Fibroblast of pulmonary artery (primary cell): ENCODE results near the gene SLC51A.

ENCODE experiments used
- DNase-seq: peaks from one replicate; pipeline ENCODE4 v3.0.0-alpha.2; 2010; ENCODE audit warnings: low read depth
- H3K4me3 ChIP-seq: replicated peaks from 2 replicates; pipeline ENCODE4 v1.5.1; 2011; ENCODE audit warnings: low read depth, mild to moderate bottlenecking, control low read depth, low read length, moderate library complexity
- TF ChIP-seq, protein P1 (sequence below): IDR thresholded peaks from 2 replicates; pipeline ENCODE4 v1.5.1; 2011; ENCODE audit warnings: mild to moderate bottlenecking, control low read depth, low read length, inconsistent platforms; ENCODE audit errors: missing control alignments

SLC51A gene

DNA sequence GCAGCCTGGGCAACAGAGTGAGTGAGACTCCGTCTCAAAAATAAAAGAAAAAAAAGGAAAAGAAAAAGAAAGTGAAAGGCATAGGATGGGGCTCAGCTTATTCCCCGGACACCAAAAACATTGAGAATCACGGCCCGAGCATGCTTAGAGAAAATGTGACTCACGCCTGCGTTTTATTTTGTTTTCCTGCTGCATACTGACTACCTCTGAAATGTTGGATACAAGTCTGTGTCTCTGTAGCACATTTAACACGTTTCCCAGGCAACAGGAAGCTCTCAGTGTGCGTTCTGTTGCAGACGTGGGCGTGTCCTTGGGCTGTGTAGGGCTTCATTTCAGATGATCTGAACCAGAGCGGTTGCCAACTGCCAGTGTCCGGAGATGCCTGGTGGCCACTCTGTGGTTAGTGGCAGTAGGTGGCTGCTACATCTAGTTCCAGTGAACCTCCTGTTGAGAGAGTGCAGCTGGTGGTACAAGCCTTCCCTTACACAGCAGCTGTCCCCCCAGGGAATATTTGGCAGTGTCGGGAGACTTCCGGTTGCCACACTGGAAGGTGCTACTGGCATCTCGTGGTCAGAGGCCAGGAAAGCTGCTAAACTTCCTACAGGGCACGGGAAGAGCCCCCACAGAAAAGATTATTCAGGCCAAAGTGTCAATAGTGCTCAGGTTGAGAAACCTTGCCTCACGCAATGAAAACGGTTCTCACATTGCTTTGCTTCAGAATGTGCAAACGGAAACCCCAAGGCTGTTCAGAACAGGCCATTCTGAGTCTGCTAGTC lies 3.0 kb downstream of the SLC51A start:
- peak; percentile 89 for DNase-seq
- H3K4me3 ChIP-seq: peak overlapping the region; percentile 30
- TF ChIP-seq, protein P1, sequence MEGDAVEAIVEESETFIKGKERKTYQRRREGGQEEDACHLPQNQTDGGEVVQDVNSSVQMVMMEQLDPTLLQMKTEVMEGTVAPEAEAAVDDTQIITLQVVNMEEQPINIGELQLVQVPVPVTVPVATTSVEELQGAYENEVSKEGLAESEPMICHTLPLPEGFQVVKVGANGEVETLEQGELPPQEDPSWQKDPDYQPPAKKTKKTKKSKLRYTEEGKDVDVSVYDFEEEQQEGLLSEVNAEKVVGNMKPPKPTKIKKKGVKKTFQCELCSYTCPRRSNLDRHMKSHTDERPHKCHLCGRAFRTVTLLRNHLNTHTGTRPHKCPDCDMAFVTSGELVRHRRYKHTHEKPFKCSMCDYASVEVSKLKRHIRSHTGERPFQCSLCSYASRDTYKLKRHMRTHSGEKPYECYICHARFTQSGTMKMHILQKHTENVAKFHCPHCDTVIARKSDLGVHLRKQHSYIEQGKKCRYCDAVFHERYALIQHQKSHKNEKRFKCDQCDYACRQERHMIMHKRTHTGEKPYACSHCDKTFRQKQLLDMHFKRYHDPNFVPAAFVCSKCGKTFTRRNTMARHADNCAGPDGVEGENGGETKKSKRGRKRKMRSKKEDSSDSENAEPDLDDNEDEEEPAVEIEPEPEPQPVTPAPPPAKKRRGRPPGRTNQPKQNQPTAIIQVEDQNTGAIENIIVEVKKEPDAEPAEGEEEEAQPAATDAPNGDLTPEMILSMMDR: no peak

DNA sequence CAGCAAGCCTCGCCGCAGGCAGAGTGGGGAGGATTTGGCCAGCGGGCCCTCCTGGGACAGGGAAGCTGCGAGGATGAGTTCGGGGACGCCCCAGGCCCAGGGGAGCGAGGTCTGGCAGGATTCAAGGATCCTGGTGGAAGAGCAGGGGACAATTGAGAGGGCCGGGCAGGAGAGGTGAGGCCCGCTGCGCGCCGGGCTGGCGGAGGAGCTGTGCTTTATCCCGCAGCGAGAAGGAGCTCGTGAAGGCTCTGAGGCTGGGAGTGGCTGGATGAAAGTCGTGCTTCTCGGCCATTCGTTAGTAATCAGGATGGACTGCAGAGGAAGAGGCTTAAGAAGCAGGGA lies 3.6 kb downstream of the SLC51A start:
- TF ChIP-seq, protein P1: no peak
- DNase-seq: no peak
- no peak overlapping the region for H3K4me3 ChIP-seq

DNA sequence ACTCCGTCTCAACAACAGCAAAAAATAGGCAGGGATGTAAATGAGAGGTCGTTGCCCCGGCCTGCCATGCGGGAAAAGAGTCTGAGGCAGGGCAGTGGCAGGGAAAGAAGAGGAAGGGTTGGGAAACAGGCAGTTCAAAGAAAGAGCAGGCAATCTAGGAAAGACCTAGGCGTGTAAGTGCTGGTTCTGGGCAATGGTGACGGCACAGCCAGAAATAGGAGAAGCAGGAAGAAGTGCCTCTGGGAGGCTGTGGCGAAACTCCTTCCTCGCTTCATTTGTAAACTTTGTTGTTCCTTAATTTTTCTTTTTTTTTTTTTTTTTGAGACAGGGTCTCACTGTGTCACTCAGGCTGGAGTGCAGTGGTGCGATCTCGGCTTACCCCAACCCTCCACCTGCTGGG lies 4.3 kb downstream of the SLC51A start:
- H3K4me3 ChIP-seq: no peak overlapping the region
- TF ChIP-seq, protein P1: no peak
- no peak for DNase-seq

DNA sequence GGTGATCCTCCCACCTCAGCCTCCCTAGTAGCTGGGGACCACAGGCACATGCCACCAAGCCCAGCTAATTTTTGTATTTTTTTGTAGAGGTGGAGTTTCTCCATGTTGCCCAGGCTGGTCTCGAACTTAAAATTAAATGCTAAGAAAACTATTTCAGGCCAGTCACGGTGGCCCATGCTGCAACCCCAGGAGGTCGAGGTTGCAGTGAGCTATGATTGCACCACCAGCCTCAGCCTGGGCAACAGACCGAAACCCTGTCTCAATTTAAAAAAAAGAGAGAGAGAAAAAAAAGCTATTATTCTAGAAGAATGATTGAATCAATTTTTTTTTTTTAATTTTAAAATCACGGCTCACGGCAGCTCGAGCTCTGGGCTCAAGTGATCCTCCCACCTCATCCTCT lies 4.7 kb downstream of the SLC51A start:
- no peak overlapping the region for H3K4me3 ChIP-seq
- DNase-seq: no peak
- TF ChIP-seq, protein P1: no peak

DNA sequence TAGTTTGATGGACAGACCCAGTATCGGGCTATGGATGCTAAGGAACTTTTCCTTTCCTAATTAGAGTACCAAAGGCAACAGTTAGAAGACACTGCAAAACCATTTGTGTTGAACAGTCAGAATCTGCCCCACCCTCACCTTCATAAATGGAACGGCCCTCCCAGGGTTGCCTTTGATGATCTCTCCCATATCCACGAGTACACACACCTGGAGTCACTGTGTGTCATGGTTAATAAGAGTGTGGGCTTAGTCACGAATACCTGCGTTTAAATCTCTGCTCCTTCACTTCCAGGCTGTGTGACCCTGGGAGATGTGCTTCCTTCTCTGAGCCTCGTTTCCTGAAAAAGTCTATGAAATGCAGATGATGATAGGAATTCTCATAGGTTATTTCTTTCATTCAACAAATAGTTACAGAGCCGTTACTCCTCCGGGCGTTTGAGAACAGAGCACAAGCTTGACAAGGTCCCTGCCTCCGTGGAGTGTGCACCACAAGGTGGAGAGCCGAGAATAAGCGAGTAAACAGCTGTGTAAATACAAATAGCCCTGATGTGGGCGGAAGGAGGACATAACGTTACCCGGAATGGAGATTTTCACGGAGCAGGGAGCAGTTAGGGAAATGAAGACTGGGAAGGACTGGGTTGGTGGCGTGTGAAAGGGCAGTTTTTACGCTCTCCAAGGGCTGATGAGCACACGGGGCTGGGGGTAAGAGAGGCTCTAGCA lies 6.7 kb downstream of the SLC51A start:
- DNase-seq: no peak
- no peak overlapping the region for H3K4me3 ChIP-seq
- TF ChIP-seq, protein P1: no peak

DNA sequence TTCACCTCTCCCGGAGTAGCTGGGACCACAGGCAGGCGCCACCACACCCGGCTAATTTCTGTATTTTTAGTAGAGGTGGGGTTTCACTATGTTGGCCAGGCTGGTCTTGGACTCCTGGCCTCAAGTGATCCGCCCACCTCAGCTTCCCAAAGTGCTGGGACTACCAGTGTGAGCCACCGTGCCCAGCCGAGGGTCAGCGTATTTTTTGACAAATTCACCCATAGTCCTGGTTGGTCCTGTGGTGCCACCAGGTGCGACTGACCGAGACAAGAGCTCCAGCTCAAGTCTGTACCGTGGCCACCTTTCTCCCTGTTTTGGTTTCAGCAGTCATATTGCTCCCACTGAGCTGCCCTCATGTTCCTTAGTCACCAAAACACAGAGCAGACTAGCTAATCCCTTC lies 8.8 kb downstream of the SLC51A start:
- TF ChIP-seq, protein P1: no peak
- H3K4me3 ChIP-seq: no peak overlapping the region
- DNase-seq: no peak

DNA sequence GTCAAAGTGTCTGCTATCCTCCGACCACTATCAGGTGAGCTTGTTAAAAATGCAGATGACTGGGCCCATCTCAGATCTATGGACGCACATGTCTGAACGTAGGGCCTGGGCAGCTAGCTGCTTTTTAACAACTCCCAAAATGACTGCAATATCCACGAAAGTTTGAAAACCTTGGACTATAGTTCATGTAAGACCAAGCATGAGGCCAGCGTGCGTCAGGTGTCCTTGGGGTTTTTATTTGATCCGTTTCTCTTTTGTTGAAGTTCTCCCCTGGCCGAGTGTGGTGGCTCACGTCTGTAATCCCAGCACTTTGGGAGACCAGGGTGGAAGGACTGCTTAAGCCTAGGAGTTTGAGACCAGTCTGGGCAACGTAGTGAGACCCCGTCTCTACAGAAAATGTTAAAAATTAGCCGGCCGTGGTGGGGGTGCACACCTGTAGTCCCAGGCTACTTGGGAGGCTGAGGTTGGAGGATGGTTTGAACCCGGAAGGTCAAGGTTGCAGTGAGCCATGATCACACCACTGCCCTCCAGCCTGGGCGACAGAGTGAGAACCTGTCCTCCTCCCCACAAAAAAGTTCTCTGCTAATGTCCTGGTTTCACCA lies 9.5 kb downstream of the SLC51A start:
- TF ChIP-seq, protein P1: no peak
- no peak overlapping the region for H3K4me3 ChIP-seq
- DNase-seq: no peak
